Renal cortex interstitium (tissue), 11 donors: Measurements from ENCODE around the gene CFAP221. TPM values are rescaled to one million over a fixed set of nuclear protein-coding genes. Genes with fewer than 3 reads are reported as not detected.
"Not testable (repeated sequence)": the region's sequence is repeated elsewhere in the genome, so short reads cannot be mapped to it uniquely, and the experiment has no call there.

Experiments used
- DNase-seq, 11 donors: peaks; one replicate each; pipeline ENCODE4 v3.0.0-alpha.2; 2013; ENCODE audit warnings: low read depth in 9 of 11, low spot score in 4 of 11; ENCODE audit errors: extremely low read depth in 1 of 11
- polyA plus RNA-seq, 3 donors: library from polyadenylated mRNA; unstranded; fragments of 120-200 nt; gene quantifications; one replicate each; pipeline ENCODE4 v1.2.1, GENCODE V29; 2013; ENCODE audit not compliant: insufficient read length in 3 of 3

Gene CFAP221
- polyA plus RNA-seq, 3 donors, result 19.2 to 36.1 (median 25.1) TPM

DNA sequence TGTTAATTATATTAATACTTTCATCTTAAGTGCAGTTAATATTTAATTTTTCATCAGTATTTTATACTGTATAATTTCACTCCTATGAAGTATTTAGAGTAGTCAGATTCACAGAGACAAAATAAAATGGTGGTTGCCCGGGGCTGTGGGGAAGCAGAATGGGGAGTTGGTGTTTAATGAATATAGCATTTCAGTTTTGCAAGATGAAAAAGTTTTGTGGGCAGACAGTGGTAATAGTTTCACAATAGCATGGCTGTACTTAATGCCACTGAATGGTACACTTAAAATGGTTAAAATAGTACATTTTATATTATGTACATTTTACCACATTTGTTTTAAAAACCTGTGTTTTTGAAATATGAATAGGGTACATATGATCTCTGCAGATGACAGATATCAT lies 31.2 kb downstream of the CFAP221 start:
- no peak for DNase-seq

DNA sequence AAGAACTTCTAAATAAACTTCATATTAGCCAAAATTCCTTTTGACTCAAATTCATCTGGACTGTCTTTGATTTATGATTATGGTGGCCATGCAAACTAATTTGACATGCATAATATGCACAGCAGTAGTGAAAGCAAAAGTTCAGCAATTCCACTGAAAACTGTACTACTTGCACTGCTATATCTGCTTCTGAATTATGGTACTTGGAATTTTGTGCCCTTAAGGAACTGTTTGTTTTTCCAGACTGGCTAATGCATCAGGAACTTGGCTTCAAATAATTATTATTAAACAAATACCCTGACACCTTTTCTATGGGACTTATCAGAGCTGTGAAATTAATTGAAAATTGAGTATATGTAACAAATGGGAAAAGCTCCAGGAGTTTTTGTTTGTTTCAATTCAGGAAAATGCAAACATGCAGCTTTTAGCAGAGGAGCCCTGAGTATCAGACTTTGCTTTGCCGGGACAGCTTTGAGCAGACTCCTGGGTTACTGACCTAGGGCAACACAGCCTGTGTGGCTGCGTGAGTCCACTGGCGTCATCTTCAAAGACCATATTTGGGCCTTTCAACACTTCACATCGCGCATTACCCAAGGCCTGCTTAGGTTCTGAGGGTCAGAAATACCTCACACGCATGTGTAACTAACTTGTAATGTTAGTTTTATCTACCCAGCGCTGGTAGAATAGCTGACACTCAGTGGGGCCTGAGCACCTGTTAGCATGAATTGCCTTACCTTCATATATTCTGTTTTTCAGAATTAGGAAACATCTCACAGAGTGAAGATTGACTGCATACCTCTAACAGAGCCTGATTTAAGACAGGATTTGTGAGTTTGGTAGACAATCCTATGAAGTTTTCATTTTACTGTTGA lies 35.4 kb downstream of the CFAP221 start:
- DNase-seq, result no peak

DNA sequence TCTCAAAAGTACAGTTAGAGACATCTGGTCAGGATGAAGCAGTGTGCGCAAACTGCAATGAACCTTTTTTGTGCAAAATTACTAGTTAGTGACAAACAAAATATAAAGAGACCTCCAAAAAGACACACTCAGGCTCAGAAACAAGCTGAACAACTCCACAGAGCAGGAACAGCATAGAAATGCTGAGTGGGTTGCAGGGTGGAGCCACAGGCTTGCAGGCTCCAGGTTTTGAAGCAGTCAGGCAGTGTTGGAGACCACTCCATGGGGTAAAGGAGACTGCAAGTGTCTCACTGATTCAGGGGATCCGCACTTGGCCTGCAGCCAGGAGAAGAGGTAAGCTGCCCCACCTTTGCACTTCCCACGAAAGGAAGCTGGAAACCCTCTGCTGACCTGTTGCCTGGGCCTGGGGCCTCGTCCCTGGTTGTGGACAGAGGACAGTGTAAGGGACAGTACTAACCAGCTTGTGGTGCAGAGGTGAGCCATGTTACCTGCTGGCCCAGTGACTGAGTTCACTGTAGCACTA lies 36.4 kb downstream of the CFAP221 start:
- no peak for DNase-seq

GRCh38 chr2:119583291-119583690 lies 39.0 kb downstream of the CFAP221 start:
- no peak for DNase-seq

- no peak for DNase-seq
These were observed 40.2 kb downstream of the CFAP221 start for GRCh38 chr2:119584469-119584868.

GRCh38 chr2:119586085-119586484 lies 41.8 kb downstream of the CFAP221 start:
- DNase-seq, result no peak

GRCh38 chr2:119590873-119591272 lies 46.6 kb downstream of the CFAP221 start:
- DNase-seq, result no peak

DNA sequence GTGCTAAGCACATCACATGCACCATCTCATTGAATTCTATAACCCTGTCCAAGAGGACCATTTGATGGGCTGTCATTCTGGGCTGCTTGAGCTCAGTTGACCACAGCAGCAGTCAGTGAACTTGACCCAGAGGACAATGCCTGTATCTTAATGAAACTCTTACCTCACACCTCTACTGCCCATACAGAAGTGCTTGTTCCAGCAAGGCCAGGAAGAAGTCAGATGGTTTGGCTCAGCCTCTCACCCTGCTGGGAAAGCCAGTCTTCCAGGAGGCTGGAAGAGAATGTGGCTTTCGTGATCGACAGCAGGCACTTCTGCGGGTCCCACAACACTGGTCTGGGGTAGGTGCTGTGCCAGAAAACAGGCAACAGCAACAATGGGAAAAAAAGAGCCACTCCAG lies 47.3 kb downstream of the CFAP221 start:
- DNase-seq, result no peak

DNA sequence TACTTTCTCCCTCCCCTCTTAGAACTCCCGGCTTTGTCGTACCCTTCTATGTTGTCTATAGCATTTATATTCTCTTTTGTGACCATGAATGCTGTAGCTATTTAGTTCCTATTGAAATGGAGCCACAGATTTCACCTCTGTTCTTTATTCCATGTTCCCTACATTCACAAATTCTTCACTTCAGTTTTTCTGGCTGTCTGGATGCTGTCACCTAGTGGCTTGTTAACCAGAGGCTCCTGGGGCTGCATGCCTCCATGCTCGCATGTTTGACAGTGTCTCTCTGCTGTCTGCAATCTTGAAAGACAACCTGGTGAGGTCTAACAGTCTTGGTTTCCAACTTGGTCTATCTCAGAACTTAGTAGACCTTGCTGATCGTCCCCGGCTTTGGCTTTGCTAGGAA lies 48.2 kb downstream of the CFAP221 start:
- no peak for DNase-seq

GRCh38 chr2:119596638-119597037 lies 52.4 kb downstream of the CFAP221 start:
- no peak for DNase-seq

DNA sequence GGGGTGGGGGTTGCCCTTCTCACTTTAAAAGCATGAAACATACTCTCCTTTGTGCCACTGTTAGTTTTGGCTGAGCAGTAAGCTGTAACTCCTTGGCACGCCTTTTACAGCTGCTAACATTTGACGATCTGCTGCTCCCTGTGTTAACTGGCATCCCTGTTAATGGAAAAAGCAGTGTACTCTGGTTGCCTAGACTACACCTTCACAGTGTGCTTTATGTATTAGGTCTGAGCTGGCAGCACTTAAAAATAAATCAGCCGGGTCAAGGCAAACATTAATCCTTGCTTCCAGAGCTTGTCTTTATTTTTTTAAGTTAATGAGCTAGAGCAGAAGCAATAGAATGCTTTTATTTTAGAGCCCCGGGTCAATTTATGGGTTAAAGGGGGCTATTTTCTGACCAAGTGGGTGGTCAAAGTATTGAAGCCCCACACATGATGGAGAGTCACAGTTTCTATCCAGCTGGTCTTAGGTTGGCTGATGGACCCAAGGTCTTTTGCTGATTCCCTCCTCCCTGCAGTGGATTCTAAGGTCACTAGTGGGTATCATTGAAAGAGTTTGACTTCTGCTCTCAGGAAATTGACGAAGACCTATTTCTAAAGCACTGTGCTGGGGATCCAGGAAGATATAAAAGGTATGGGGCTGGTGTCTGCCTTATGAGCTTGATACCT lies 54.5 kb downstream of the CFAP221 start:
- peak; percentile 39 to 87 (median 66) for DNase-seq

DNA sequence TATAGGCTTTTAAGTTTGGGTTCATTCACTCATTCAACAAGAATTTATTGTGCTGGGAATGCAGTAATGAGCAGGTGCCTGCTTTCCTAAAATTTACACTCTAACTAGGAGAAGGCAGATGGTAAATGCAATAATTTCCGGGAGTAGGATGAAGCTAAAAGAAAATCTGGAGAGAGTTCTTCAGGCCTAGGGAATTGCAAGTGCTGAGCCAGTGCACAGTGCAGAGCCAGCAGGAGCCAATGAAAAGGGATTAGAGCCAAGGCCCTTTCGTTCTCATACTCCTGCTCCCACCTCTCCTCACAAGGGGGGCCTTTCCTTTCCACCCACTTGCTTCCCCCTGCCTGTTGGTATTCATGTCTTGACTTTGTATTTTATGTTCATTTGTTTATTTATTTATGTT lies 55.1 kb downstream of the CFAP221 start:
- no peak for DNase-seq

GRCh38 chr2:119605096-119605495 lies 60.8 kb downstream of the CFAP221 start:
- DNase-seq, result no peak

DNA sequence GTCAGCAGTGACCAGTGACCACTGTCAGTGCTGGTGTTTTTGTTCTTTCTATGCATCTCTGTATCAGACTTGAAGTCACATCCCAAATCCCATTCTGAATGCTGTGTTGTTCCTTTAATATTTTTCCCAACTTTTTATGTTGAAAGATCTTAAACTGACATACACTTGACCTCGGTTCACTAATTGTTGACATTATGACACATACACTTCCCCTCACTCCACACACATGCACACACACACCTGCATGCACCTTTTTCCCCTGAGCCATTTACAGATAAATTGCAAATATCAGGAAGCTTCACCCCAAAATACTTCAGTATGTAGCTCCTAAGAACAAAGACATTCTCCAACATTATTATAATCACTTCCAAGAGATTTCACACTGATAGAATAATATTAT lies 62.4 kb downstream of the CFAP221 start:
- DNase-seq, result no peak

DNA sequence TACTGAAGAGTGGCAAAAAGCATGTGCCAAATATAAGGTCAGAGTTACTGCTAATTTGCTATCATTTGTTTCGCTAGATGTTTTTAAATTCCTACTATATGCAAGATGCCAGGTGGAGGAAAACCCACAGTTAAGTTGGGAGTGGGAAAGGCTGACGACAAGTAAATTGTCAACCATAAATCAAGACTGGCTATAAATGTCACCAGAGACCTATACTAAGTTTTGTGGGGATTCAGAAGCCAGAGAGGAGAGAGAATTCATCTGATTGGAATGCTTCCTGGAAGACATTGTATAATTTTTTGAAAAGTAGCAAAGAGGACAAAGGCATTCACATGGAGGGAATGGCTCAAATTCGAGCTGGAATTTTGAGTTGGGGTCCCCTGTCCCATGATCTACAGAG lies 64.3 kb downstream of the CFAP221 start:
- DNase-seq, result no peak

DNA sequence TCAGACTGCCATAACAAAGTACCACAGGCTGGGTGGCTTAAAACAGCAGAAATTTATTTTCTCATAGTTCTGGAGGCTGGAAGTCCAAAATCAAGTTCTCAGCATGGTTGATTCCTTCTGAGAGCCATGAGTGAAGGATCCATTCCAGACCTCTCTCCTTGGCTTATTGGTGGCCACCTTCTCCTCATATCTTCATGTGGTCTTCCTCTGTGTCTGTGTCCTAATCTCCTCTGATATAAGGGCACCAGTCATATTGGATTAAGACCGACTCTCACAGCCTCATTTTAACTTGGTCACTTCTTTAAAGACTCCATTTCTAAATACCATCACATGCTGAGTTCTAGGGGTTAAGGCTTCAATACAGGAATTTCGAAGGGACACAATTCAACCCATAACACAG lies 65.1 kb downstream of the CFAP221 start:
- DNase-seq, result no peak

DNA sequence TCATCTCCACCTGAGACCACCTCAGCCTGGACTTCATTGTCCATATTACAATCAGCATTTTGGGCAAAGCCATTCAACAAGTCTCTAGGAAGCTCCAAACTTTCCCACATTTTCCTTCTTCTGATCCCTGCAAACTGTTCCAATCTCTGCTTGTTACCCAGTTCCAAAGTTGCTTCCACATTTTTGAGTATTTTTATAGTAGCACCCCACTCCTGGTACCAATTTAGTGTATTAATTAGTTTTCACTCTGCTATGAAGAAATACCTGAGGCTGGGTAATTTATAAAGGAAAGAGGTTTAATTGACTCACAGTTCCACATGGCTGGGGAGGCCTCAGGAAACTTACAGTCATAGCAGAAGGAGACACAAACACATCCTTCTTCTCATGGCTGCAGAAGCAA lies 69.9 kb downstream of the CFAP221 start:
- DNase-seq, result not testable (repeated sequence)

GRCh38 chr2:119616421-119616820 lies 72.2 kb downstream of the CFAP221 start:
- DNase-seq, result no peak

DNA sequence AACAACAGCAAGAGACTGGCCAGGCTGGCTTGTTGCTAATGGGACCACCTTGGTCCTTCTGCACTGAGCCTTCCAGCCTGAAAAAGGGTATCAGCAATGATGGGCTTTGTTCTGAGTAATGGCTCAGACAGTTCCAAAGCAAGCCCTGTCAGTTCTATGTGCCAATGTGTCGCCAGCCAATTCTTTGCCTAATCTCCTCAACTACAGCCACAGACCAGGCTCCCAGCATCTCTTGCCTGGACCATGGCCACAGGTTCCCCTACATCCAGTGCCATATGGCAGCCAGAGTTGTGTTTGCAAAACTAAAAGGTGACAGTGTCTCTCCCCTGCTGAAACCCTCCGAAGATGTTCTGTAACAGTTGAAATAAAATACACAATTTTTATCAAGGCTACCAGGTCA lies 73.2 kb downstream of the CFAP221 start:
- DNase-seq, result no peak

DNA sequence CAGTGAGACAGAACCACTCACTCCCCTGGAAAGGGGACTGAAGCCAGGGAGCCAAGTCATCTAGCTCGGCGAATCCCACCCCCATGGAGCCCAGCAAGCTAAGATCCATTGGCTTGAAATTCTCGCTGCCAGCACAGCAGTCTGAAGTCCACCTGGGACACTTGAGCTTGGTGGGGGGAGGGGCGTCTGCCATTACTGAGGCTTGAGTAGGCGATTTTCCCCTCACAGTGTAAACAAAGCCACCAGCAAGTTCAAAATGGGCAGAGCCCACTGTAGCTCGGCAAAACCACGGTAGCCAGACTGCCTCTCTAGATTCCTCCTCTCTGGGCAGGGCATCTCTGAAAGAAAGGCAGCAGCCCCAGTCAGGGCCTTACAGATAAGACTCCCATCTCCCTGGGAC lies 74.5 kb downstream of the CFAP221 start:
- not testable (repeated sequence) for DNase-seq
